GM19099 (cell line): ENCODE measurements around the gene SNAP23.
A peak's percentile ranks its signal among the peaks of the same experiment; 100 is the strongest.

ENCODE experiments used
- POLR2A ChIP-seq: IDR thresholded peaks from 3 replicates; pipeline ENCODE4 v1.6.1; 2011; ENCODE audit warnings: low read depth; ENCODE audit not compliant: insufficient read length; ENCODE audit errors: extremely low read depth

The SNAP23 gene

DNA sequence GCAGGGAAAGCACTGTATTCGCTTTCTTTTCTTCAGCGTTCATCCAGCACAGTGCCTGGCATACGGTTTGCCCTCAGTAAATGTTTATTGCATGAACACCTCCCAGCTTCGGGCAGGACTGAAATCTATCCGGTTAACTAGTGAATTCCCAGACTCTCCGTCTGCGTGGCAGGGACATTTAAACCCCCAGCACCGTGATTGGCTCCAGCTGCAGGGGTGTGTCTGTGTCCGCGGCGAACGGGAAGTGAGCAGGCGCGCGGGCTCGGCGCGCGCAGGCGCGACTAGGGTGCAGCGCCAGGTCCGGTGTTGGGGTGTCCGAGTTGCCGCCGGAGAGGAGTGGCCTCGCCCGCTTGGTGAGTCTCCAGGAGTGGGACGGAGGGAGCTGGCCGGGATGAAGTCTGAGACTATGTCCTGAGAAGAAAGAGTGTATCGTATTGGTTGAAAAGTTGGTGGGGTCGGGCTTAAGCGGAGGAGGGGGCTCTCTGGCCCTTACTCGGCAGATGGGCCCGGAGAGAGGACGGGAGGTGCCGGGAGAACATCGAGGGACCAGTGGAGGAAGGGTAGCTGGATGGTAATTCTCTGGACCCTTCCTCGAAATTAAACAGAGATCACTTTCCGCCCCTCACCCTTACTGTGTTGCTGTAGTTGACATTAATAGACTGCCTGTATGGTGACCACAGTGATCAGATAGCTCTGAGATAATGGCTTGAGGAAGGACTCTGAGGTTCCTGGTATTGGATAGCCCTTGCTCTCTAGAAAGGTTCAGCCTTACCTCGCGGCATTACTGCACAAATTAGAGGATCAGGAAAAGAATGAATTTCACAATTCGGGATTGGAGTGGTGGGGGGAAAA lies at the start of gene SNAP23:
SNAP23 (plus strand) TSS at position 274 of the 852 bp plus-strand sequence. CDS start 16,213 bp downstream, outside the sequence.
- peak; percentile 80 for TF ChIP-seq POLR2A

GRCh38 chr15:42447599-42447998 lies 47.8 kb upstream of the SNAP23 start:
- no peak for TF ChIP-seq POLR2A

DNA sequence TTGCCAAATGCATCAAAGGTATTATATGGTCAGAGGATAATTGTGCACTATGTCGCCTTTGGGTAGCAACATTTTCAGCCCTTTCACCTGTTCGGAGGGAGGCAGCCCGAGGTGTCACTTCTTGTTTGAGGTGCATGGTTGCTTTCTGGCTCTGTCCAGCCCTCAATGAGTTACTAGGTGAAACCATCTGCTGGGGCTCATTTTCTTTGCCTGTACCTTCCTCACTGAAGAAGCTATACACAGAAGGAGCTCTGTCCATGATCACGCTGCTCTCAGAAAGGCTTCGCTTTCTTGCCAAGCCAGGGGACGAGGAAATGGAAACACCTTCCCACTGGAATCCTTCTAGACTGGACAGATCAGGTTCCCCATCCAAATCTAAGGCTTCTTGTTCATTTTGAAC lies 47.2 kb upstream of the SNAP23 start:
- no peak for TF ChIP-seq POLR2A

GRCh38 chr15:42449770-42450424 lies 45.5 kb upstream of the SNAP23 start:
- TF ChIP-seq POLR2A, result no peak

DNA sequence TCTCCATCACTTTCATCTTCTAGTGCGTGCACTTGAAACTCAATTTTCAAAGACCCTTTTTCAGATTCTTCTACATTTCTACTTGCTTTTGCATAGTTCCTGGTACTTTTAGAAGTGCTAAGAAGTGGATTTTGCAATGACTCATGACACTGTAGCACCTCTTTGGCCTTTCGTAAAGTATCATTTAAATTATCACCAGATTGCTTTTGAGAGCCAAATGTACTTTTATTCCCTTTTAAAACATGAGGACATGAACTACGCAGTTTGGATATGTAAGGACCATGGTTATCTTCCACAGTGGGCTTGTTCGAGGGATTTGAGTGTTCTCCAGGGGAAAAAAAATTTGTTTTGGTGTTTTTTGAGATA lies 45.0 kb upstream of the SNAP23 start:
- no peak for TF ChIP-seq POLR2A

DNA sequence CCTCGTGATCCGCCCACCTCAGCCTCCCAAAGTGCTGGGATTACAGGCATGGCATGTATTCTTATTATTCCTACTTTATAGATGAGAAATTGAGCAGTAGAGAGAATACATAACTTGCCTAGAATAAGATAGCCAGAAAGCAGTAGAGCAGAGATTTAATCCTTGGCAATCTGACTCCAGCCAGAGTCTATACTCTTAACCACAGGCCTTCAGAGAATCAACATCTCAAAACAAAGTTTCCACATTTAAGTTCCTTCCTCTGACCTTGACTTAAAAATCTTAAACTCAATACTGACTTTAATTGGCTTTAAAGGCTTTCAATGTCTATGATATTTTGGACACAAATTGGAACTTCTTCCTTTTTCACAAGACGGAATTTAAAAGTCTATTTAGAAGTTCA lies 41.6 kb upstream of the SNAP23 start:
- no peak for TF ChIP-seq POLR2A

DNA sequence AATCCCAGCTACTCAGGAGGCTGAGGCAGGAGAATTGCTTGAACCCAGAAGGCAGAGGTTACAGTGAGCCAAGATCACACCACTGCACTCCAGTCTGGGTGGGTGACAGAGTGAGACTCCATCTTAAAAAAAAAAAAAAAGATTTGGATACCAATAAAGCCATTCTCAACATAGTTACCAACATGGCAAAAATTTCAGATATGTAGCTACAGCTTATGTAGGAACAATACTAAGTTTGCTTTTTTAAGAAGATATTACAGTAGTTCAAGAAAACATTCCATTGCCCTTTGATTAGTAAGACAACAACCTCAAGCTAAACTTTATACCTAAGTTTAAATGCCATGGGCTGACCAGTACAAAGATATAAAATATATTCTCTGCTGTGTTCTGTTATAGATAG lies 38.9 kb upstream of the SNAP23 start:
- no peak for TF ChIP-seq POLR2A

GRCh38 chr15:42456971-42457370 lies 38.5 kb upstream of the SNAP23 start:
- TF ChIP-seq POLR2A, result no peak

GRCh38 chr15:42457445-42458442 lies 37.7 kb upstream of the SNAP23 start:
- TF ChIP-seq POLR2A, result peak; percentile 24

DNA sequence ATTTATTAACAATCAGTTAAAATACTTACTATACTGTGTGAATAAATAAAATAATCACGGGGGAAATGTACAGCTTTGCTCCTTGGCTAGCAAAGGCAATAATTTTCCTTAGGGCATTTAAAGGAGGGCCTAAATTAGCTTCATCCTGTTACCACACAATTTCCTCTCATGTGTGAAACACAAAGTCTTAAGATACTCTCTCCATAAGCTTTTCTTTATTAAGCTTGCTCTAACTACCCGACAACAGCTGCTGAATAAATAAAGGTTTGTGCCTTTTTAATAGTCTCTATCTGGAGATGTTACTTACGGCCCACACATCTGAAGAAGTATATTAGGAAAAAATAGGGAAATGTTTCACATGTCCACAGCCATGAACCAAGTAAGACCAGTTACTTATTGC lies 34.2 kb upstream of the SNAP23 start:
- no peak for TF ChIP-seq POLR2A

DNA sequence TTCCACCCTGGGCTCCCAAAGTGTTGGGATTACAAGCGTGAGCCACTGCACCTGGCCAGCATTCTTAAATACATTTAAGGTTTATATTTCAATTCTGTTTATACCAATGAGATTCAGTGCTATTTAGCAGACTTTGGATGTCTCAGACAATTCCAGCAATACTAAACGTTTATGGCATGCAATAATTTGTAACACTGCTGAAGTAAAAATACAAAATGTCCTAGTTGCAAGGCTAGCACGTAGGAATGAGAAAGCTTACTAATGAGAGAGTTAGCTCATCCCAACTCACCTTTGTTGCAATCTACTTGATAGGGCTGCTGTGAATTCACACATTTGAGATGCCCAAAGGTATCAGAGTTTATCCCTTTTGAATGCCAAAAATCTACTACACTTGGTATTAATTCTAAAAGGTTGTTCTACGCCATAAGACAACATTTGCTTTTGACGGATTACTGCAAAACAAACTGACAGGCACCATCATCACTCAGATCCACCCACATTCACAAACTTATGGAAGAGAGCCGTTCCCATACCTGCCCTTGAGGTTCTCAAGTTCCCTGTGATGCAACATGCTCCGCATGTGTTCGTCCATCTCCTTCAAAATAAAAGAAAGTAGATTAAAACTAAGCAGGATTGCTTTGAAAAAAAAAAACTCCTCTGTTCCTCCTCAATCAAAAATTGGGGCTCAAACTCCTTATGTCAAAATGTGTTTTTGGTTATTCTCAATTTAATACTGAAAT lies 29.7 kb upstream of the SNAP23 start:
- no peak for TF ChIP-seq POLR2A

- TF ChIP-seq POLR2A, result no peak
Observed at GRCh38 chr15:42471002-42471401, 24.4 kb upstream of the SNAP23 start.

DNA sequence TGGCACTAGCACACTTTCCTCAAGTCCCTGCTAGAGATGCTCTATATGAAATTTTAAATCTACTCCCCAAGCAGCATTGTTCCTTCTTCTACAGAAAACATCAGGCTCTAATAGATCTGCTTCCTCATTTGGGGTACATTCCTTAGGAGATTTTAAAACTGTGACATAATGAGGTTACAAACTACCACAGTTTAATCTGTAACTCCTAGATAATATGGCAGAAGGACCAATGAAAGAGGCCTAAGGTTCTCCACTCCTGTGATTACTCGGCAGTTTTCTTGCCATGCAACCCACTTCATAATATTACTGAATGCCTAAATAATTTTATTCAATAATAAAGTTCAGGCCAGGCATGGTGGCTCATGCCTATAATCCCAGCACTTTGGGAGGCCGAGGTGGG lies 20.6 kb upstream of the SNAP23 start:
- no peak for TF ChIP-seq POLR2A

GRCh38 chr15:42482701-42483100 lies 12.7 kb upstream of the SNAP23 start:
- no peak for TF ChIP-seq POLR2A
